Measurements from ENCODE around the gene PHF21A. TPM values are rescaled to one million over a fixed set of nuclear protein-coding genes. Genes with fewer than 3 reads are reported as not detected.

The PHF21A gene
- total and polyA plus RNA-seq, 10 of the 15 experiments (the other 5 are each of a cell fraction or from before 2014, with no cell fraction given) = 2.6 to 37.2 (median 16.0) TPM

DNA sequence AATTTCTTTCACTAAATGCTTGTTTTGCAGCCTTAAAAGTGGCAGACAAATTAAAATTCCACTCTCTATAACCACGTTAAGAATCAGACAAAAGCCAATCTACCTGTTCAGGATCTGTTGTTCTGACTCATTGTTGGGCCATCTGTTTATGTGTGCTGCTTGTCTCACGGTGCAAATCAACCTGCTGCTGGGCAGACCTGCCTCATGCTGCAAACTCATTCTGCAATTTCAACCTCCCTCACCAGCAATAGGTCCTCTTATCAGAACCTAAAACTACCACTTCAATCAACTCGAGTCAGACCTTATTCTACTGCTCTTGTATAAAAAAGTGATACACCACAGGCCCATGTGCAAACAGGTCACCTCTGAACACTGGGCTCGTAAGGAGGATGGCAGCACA is 123.7 kb downstream of the PHF21A start:
- Histone ChIP-seq H3K4me2 (ENCODE audit: control insufficient read depth, insufficient read depth) (no peak overlapping the region), H3K27ac (ENCODE audit: control insufficient read depth, insufficient read depth) (no peak overlapping the region), H3K9ac (ENCODE audit: control insufficient read depth, insufficient read depth, low read length) (no peak overlapping the region), H3K4me1 (ENCODE audit: control insufficient read depth, insufficient read depth, low read length) (no peaks in the 10 kb centered on the region), H3K27me3 (replicated peaks in 1 of 2; ENCODE audit: control insufficient read depth in 2 of 2, insufficient read depth in 2 of 2, low read length in 1 of 2) (no peaks in the 10 kb centered on the region), H3K79me2 (ENCODE audit: control insufficient read depth, insufficient read depth, low read length) (no peaks in the 10 kb centered on the region), H2AFZ (ENCODE audit: control insufficient read depth, low read depth, low read length) (no peak overlapping the region), H3K9me3 (replicated peaks; ENCODE audit: control insufficient read depth, insufficient read depth, low read length) (no peaks in the 10 kb centered on the region), H4K20me1 (ENCODE audit: control insufficient read depth, insufficient read depth) (no peaks in the 10 kb centered on the region), H3K36me3 (ENCODE audit: control insufficient read depth in 2 of 2, insufficient read depth in 2 of 2, low read length in 1 of 2) (no peaks in the 10 kb centered on the region; a peak in 1 of 4 replicates), H3K4me3 (no peak overlapping the region)
- POLR2A ChIA-PET = no interaction called here
- ATAC-seq (no peak), FAIRE-seq (no peak), DNase-seq (ENCODE audit: low read depth, low spot score) (no peak)
- RAD21 ChIA-PET (ENCODE audit: unreplicated experiment) = no interaction called here
- TF ChIP-seq FOXM1 (IDR thresholded peaks at IDR 0.05; ENCODE audit: low read depth, low read length) (no peak), SP1 (IDR thresholded peaks at IDR 0.05; ENCODE audit: low read depth, low read length) (no peak), PML (IDR thresholded peaks at IDR 0.05; ENCODE audit: low read length) (no peak), NBN (IDR thresholded peaks at IDR 0.05) (no peak), SMAD5 (IDR thresholded peaks at IDR 0.05; ENCODE audit: low read depth) (no peak), CREB1 (IDR thresholded peaks at IDR 0.05; ENCODE audit: low read depth) (no peak), ZSCAN29 (IDR thresholded peaks at IDR 0.05) (no peak), SUPT20H (IDR thresholded peaks at IDR 0.05; ENCODE audit: borderline replicate concordance, control insufficient read depth, low read depth, low read length) (no peak), RB1 (IDR thresholded peaks at IDR 0.05; ENCODE audit: borderline replicate concordance) (no peak), POLR2A (IDR thresholded peaks at IDR 0.05; ENCODE audit: low read depth, low read length) (no peak)
- TF ChIP-seq, protein P1, sequence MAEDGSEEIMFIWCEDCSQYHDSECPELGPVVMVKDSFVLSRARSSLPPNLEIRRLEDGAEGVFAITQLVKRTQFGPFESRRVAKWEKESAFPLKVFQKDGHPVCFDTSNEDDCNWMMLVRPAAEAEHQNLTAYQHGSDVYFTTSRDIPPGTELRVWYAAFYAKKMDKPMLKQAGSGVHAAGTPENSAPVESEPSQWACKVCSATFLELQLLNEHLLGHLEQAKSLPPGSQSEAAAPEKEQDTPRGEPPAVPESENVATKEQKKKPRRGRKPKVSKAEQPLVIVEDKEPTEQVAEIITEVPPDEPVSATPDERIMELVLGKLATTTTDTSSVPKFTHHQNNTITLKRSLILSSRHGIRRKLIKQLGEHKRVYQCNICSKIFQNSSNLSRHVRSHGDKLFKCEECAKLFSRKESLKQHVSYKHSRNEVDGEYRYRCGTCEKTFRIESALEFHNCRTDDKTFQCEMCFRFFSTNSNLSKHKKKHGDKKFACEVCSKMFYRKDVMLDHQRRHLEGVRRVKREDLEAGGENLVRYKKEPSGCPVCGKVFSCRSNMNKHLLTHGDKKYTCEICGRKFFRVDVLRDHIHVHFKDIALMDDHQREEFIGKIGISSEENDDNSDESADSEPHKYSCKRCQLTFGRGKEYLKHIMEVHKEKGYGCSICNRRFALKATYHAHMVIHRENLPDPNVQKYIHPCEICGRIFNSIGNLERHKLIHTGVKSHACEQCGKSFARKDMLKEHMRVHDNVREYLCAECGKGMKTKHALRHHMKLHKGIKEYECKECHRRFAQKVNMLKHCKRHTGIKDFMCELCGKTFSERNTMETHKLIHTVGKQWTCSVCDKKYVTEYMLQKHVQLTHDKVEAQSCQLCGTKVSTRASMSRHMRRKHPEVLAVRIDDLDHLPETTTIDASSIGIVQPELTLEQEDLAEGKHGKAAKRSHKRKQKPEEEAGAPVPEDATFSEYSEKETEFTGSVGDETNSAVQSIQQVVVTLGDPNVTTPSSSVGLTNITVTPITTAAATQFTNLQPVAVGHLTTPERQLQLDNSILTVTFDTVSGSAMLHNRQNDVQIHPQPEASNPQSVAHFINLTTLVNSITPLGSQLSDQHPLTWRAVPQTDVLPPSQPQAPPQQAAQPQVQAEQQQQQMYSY (CRISPR knock-in tag; IDR thresholded peaks at IDR 0.05) = no peak
- CTCF ChIA-PET = interaction anchor here (7.3 to 8.8 kb wide), 2 partner anchors 9 to 32 kb away, joined by 52 to 59 read pairs; no protein-coding TSS in a partner anchor
- SMC1A ChIA-PET (ENCODE audit: uncharacterized antibody, unreplicated experiment) = no interaction called here
- in situ Hi-C loops (cut with MboI) = no loop called here
- BruUV-seq (replicated peaks) = no TSS peak
- WGBS (ENCODE audit: insufficient coverage, insufficient replicate concordance, low lambda C conversion rate, missing lambda C conversion rate) = 60% methylated on average over 4 of the region's 4 CpGs
- intact Hi-C loops (cut with micrococcal nuclease; ENCODE audit: unreplicated experiment) = no loop called here

Data from GM12878 (cell line).